Measurements from ENCODE around the gene TRAK2.
"Not testable (repeated sequence)": the region's sequence is repeated elsewhere in the genome, so short reads cannot be mapped to it uniquely, and the experiment has no call there.

TRAK2 gene

DNA sequence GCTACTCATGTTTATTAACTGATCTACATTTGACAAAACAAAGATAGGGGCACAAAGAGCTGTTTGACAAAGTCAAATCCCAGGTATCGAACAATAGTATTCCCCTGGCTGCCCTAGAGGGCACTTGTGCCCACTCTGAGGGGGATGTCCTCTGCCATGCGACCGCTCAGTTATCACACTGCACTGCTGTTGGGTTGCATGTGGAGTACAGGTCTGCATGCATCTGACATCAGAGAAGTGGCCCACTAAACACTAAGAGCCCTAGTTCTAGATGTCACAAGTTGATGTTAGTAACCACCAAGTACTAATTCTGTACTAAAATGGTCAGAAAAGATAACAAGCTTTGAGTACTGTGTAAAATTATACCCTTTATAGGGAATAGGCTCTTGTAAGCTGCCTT lies 74.0 kb downstream of the TRAK2 start:
- H2AFZ ChIP-seq (ENCODE audit: low read depth, low read length) = no peak overlapping the region
- DNase-seq (no peak), ATAC-seq (ENCODE audit: insufficient read depth, low read depth) (no peak)
- H3K79me2 ChIP-seq (ENCODE audit: insufficient read depth, low read length) = no peaks in the 10 kb centered on the region
- no peaks in the 10 kb centered on the region for H3K27me3 ChIP-seq (ENCODE audit: insufficient read depth, low read length, poor library complexity)
- H3K27ac ChIP-seq (ENCODE audit: low read length) = no peak overlapping the region
- H3K4me2 ChIP-seq (ENCODE audit: insufficient read depth, low read length) = no peak overlapping the region
- no peak overlapping the region for H3K4me3 ChIP-seq (ENCODE audit: low read depth in 1 of 2, low read length in 2 of 2)
- H3K9ac ChIP-seq (ENCODE audit: low read depth, low read length) = no peak overlapping the region
- peaks cover 16% of the 10 kb centered on the region for H3K36me3 ChIP-seq (ENCODE audit: insufficient read depth, low read length)
- H3K4me1 ChIP-seq (ENCODE audit: insufficient read depth, low read length) = no peaks in the 10 kb centered on the region
- TF ChIP-seq, protein P1, sequence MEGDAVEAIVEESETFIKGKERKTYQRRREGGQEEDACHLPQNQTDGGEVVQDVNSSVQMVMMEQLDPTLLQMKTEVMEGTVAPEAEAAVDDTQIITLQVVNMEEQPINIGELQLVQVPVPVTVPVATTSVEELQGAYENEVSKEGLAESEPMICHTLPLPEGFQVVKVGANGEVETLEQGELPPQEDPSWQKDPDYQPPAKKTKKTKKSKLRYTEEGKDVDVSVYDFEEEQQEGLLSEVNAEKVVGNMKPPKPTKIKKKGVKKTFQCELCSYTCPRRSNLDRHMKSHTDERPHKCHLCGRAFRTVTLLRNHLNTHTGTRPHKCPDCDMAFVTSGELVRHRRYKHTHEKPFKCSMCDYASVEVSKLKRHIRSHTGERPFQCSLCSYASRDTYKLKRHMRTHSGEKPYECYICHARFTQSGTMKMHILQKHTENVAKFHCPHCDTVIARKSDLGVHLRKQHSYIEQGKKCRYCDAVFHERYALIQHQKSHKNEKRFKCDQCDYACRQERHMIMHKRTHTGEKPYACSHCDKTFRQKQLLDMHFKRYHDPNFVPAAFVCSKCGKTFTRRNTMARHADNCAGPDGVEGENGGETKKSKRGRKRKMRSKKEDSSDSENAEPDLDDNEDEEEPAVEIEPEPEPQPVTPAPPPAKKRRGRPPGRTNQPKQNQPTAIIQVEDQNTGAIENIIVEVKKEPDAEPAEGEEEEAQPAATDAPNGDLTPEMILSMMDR (IDR thresholded peaks at IDR 0.05; ENCODE audit: borderline replicate concordance, extremely low read depth, low read length, poor library complexity, severe bottlenecking) = no peak
- no peak for TF ChIP-seq EZH2 (IDR thresholded peaks at IDR 0.05; ENCODE audit: borderline replicate concordance, low read depth, low read length, severe bottlenecking)
- H4K20me1 ChIP-seq (ENCODE audit: insufficient read depth, low read length) = no peaks in the 10 kb centered on the region
- H3K9me3 ChIP-seq (ENCODE audit: insufficient read depth, low read length, severe bottlenecking) = no peaks in the 10 kb centered on the region

- no peak for ATAC-seq (ENCODE audit: insufficient read depth, low read depth)
- Histone ChIP-seq H3K79me2 (ENCODE audit: insufficient read depth, low read length) (no peaks in the 10 kb centered on the region), H3K36me3 (ENCODE audit: insufficient read depth, low read length) (no peaks in the 10 kb centered on the region), H3K27ac (ENCODE audit: low read length) (no peak overlapping the region), H3K4me1 (ENCODE audit: insufficient read depth, low read length) (no peaks in the 10 kb centered on the region), H3K27me3 (ENCODE audit: insufficient read depth, low read length, poor library complexity) (no peaks in the 10 kb centered on the region), H3K9me3 (ENCODE audit: insufficient read depth, low read length, severe bottlenecking) (peaks cover 3% of the 10 kb centered on the region), H3K9ac (ENCODE audit: low read depth, low read length) (no peak overlapping the region), H3K4me3 (ENCODE audit: low read depth in 1 of 2, low read length in 2 of 2) (no peak overlapping the region), H3K4me2 (ENCODE audit: insufficient read depth, low read length) (no peak overlapping the region), H2AFZ (ENCODE audit: low read depth, low read length) (no peak overlapping the region), H4K20me1 (ENCODE audit: insufficient read depth, low read length) (no peaks in the 10 kb centered on the region)
- DNase-seq = no peak
- TF ChIP-seq EZH2 (IDR thresholded peaks at IDR 0.05; ENCODE audit: borderline replicate concordance, low read depth, low read length, severe bottlenecking) = no peak
- TF ChIP-seq, protein P1 (IDR thresholded peaks at IDR 0.05; ENCODE audit: borderline replicate concordance, extremely low read depth, low read length, poor library complexity, severe bottlenecking) = no peak
These were observed 81.5 kb downstream of the TRAK2 start for GRCh38 chr2:201369775-201370174.

DNA sequence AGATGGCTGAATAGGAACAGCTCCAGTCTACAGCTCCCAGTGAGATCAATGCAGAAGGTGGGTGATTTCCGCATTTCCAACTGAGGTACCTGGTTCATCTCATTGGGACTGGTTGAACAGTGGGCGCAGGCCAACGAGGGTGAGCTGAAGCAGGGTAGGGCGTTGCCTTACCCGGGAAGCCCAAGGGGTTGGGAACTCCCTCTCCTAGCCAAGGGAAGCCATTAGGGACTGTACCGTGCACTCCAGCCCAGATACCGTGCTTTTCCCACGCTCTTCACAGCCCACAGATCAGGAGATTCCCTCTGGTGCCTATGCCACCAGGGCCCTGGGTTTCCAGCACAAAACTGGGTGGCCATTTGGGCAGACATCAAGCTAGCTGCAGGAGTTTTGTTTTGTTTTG lies 81.9 kb downstream of the TRAK2 start:
- ATAC-seq (ENCODE audit: insufficient read depth, low read depth); H3K27ac ChIP-seq (ENCODE audit: low read length); H3K9ac ChIP-seq (ENCODE audit: low read depth, low read length); H3K36me3 ChIP-seq (ENCODE audit: insufficient read depth, low read length); H3K4me1 ChIP-seq (ENCODE audit: insufficient read depth, low read length); H3K4me2 ChIP-seq (ENCODE audit: insufficient read depth, low read length); H4K20me1 ChIP-seq (ENCODE audit: insufficient read depth, low read length); H3K9me3 ChIP-seq (ENCODE audit: insufficient read depth, low read length, severe bottlenecking); H2AFZ ChIP-seq (ENCODE audit: low read depth, low read length); H3K27me3 ChIP-seq (ENCODE audit: insufficient read depth, low read length, poor library complexity); DNase-seq; H3K79me2 ChIP-seq (ENCODE audit: insufficient read depth, low read length); H3K4me3 ChIP-seq (ENCODE audit: low read depth in 1 of 2, low read length in 2 of 2): not testable (repeated sequence)

GRCh38 chr2:201366146-201366545 lies 85.1 kb downstream of the TRAK2 start:
- H3K27ac ChIP-seq (ENCODE audit: low read length) = no peak overlapping the region
- peaks cover 10% of the 10 kb centered on the region; the same call in 1 of the 2 replicates for H3K36me3 ChIP-seq (ENCODE audit: insufficient read depth, low read length)
- no peaks in the 10 kb centered on the region for H3K27me3 ChIP-seq (ENCODE audit: insufficient read depth, low read length, poor library complexity)
- H3K4me1 ChIP-seq (ENCODE audit: insufficient read depth, low read length) = peaks cover 4% of the 10 kb centered on the region
- H3K4me2 ChIP-seq (ENCODE audit: insufficient read depth, low read length) = no peak overlapping the region
- H3K9ac ChIP-seq (ENCODE audit: low read depth, low read length) = no peak overlapping the region
- DNase-seq (no peak), ATAC-seq (ENCODE audit: insufficient read depth, low read depth) (no peak)
- H2AFZ ChIP-seq (ENCODE audit: low read depth, low read length) = no peak overlapping the region
- H3K79me2 ChIP-seq (ENCODE audit: insufficient read depth, low read length) = no peaks in the 10 kb centered on the region
- no peak overlapping the region for H3K4me3 ChIP-seq (ENCODE audit: low read depth in 1 of 2, low read length in 2 of 2)
- H4K20me1 ChIP-seq (ENCODE audit: insufficient read depth, low read length) = no peaks in the 10 kb centered on the region
- TF ChIP-seq EZH2 (IDR thresholded peaks at IDR 0.05; ENCODE audit: borderline replicate concordance, low read depth, low read length, severe bottlenecking) = no peak
- TF ChIP-seq, protein P1 (IDR thresholded peaks at IDR 0.05; ENCODE audit: borderline replicate concordance, extremely low read depth, low read length, poor library complexity, severe bottlenecking) = no peak
- peaks cover 7% of the 10 kb centered on the region for H3K9me3 ChIP-seq (ENCODE audit: insufficient read depth, low read length, severe bottlenecking)
